ENCODE measurements around the gene CCDC86. TPM values are rescaled to one million over a fixed set of nuclear protein-coding genes. Genes with fewer than 3 reads are reported as not detected.

Gene CCDC86
- total and polyA plus RNA-seq, 9 of the 15 experiments (the other 6 are each of a cell fraction or from before 2014, with no cell fraction given), result 4.6 to 102 (median 25.2) TPM

DNA sequence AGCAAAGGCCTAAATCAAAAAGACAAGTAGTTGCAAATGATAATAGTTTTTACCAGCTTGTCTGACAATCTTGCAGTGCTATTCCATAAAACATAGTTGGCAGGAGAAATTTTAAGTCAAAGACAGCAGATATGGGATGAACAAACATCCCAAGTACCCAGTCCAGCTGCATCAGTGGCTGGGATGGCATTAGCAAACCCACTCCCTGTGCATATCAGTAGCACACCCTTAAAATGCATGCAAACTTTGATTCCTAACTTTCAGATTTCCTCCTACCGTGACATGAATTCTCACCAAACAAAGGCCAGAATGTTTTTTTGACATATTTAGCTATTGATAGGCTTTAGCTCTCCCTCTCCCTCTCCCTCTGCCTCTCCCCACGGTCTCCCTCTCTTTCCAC is 27.8 kb upstream of the CCDC86 start (continued):
- TF ChIP-seq, protein P1, sequence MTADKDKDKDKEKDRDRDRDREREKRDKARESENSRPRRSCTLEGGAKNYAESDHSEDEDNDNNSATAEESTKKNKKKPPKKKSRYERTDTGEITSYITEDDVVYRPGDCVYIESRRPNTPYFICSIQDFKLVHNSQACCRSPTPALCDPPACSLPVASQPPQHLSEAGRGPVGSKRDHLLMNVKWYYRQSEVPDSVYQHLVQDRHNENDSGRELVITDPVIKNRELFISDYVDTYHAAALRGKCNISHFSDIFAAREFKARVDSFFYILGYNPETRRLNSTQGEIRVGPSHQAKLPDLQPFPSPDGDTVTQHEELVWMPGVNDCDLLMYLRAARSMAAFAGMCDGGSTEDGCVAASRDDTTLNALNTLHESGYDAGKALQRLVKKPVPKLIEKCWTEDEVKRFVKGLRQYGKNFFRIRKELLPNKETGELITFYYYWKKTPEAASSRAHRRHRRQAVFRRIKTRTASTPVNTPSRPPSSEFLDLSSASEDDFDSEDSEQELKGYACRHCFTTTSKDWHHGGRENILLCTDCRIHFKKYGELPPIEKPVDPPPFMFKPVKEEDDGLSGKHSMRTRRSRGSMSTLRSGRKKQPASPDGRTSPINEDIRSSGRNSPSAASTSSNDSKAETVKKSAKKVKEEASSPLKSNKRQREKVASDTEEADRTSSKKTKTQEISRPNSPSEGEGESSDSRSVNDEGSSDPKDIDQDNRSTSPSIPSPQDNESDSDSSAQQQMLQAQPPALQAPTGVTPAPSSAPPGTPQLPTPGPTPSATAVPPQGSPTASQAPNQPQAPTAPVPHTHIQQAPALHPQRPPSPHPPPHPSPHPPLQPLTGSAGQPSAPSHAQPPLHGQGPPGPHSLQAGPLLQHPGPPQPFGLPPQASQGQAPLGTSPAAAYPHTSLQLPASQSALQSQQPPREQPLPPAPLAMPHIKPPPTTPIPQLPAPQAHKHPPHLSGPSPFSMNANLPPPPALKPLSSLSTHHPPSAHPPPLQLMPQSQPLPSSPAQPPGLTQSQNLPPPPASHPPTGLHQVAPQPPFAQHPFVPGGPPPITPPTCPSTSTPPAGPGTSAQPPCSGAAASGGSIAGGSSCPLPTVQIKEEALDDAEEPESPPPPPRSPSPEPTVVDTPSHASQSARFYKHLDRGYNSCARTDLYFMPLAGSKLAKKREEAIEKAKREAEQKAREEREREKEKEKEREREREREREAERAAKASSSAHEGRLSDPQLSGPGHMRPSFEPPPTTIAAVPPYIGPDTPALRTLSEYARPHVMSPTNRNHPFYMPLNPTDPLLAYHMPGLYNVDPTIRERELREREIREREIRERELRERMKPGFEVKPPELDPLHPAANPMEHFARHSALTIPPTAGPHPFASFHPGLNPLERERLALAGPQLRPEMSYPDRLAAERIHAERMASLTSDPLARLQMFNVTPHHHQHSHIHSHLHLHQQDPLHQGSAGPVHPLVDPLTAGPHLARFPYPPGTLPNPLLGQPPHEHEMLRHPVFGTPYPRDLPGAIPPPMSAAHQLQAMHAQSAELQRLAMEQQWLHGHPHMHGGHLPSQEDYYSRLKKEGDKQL (CRISPR knock-in tag; IDR thresholded peaks at IDR 0.05; ENCODE audit: borderline replicate concordance), result no peak
- no peak for TF ChIP-seq ZNF3 (CRISPR knock-in tag; IDR thresholded peaks at IDR 0.05)
- no peak for TF ChIP-seq KDM1A (IDR thresholded peaks at IDR 0.05)
- TF ChIP-seq, protein P2, sequence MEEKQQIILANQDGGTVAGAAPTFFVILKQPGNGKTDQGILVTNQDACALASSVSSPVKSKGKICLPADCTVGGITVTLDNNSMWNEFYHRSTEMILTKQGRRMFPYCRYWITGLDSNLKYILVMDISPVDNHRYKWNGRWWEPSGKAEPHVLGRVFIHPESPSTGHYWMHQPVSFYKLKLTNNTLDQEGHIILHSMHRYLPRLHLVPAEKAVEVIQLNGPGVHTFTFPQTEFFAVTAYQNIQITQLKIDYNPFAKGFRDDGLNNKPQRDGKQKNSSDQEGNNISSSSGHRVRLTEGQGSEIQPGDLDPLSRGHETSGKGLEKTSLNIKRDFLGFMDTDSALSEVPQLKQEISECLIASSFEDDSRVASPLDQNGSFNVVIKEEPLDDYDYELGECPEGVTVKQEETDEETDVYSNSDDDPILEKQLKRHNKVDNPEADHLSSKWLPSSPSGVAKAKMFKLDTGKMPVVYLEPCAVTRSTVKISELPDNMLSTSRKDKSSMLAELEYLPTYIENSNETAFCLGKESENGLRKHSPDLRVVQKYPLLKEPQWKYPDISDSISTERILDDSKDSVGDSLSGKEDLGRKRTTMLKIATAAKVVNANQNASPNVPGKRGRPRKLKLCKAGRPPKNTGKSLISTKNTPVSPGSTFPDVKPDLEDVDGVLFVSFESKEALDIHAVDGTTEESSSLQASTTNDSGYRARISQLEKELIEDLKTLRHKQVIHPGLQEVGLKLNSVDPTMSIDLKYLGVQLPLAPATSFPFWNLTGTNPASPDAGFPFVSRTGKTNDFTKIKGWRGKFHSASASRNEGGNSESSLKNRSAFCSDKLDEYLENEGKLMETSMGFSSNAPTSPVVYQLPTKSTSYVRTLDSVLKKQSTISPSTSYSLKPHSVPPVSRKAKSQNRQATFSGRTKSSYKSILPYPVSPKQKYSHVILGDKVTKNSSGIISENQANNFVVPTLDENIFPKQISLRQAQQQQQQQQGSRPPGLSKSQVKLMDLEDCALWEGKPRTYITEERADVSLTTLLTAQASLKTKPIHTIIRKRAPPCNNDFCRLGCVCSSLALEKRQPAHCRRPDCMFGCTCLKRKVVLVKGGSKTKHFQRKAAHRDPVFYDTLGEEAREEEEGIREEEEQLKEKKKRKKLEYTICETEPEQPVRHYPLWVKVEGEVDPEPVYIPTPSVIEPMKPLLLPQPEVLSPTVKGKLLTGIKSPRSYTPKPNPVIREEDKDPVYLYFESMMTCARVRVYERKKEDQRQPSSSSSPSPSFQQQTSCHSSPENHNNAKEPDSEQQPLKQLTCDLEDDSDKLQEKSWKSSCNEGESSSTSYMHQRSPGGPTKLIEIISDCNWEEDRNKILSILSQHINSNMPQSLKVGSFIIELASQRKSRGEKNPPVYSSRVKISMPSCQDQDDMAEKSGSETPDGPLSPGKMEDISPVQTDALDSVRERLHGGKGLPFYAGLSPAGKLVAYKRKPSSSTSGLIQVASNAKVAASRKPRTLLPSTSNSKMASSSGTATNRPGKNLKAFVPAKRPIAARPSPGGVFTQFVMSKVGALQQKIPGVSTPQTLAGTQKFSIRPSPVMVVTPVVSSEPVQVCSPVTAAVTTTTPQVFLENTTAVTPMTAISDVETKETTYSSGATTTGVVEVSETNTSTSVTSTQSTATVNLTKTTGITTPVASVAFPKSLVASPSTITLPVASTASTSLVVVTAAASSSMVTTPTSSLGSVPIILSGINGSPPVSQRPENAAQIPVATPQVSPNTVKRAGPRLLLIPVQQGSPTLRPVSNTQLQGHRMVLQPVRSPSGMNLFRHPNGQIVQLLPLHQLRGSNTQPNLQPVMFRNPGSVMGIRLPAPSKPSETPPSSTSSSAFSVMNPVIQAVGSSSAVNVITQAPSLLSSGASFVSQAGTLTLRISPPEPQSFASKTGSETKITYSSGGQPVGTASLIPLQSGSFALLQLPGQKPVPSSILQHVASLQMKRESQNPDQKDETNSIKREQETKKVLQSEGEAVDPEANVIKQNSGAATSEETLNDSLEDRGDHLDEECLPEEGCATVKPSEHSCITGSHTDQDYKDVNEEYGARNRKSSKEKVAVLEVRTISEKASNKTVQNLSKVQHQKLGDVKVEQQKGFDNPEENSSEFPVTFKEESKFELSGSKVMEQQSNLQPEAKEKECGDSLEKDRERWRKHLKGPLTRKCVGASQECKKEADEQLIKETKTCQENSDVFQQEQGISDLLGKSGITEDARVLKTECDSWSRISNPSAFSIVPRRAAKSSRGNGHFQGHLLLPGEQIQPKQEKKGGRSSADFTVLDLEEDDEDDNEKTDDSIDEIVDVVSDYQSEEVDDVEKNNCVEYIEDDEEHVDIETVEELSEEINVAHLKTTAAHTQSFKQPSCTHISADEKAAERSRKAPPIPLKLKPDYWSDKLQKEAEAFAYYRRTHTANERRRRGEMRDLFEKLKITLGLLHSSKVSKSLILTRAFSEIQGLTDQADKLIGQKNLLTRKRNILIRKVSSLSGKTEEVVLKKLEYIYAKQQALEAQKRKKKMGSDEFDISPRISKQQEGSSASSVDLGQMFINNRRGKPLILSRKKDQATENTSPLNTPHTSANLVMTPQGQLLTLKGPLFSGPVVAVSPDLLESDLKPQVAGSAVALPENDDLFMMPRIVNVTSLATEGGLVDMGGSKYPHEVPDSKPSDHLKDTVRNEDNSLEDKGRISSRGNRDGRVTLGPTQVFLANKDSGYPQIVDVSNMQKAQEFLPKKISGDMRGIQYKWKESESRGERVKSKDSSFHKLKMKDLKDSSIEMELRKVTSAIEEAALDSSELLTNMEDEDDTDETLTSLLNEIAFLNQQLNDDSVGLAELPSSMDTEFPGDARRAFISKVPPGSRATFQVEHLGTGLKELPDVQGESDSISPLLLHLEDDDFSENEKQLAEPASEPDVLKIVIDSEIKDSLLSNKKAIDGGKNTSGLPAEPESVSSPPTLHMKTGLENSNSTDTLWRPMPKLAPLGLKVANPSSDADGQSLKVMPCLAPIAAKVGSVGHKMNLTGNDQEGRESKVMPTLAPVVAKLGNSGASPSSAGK (IDR thresholded peaks at IDR 0.05), result no peak
- TF ChIP-seq ATF7 (IDR thresholded peaks at IDR 0.05), result no peak
- TF ChIP-seq NELFE (IDR thresholded peaks at IDR 0.05; ENCODE audit: insufficient read depth, insufficient read length), result no peak
